Left lung (tissue), 10 donors: Measurements from ENCODE around the gene NF2. TPM values are rescaled to one million over a fixed set of nuclear protein-coding genes. Genes with fewer than 3 reads are reported as not detected.

ENCODE experiments used
- ATAC-seq: fragments of 200-7000 bp; cut with Tn5 transposase; one replicate; pipeline ENCODE4 v1.9.1; 2020; ENCODE audit warnings: moderate library complexity
- DNase-seq, 4 donors: peaks; one replicate each; pipeline ENCODE4 v3.0.0-alpha.2; 2013 to 2020
- H3K27ac ChIP-seq, 2 donors: fragments of 200-600 bp; sonication (generic) in 1 of 2; one replicate each; pipeline versions ENCODE4 v1.5.0 to v1.8.0; 2020 to 2021
- H3K27me3 ChIP-seq, 2 donors: fragments of 200-600 bp; sonication (generic) in 1 of 2; one replicate each; pipeline versions ENCODE4 v1.5.0 to v1.8.0; 2020 to 2021
- H3K36me3 ChIP-seq, 2 donors: fragments of 200-600 bp; sonication (generic) in 1 of 2; one replicate each; pipeline versions ENCODE4 v1.5.0 to v1.8.0; 2020 to 2021
- H3K4me1 ChIP-seq, 2 donors: fragments of 200-600 bp; one replicate each; pipeline ENCODE4 v1.8.0; 2021
- H3K4me3 ChIP-seq, 2 donors: fragments of 200-600 bp; sonication (generic) in 1 of 2; one replicate each; pipeline versions ENCODE4 v1.5.0 to v1.8.0; 2020 to 2021; ENCODE audit warnings: mild to moderate bottlenecking in 1 of 2
- H3K9me3 ChIP-seq, 2 donors: fragments of 200-600 bp; sonication (generic) in 1 of 2; one replicate each; pipeline versions ENCODE4 v1.5.0 to v1.8.0; 2020 to 2021
- intact Hi-C, 2 donors: fragments of 100-400 bp; cut with DNase I; formaldehyde crosslinking; loops; one replicate each; pipeline versions ENCODE4 v1.11.2 to v1.14.2; 2022
- polyA plus RNA-seq, 6 donors: library from polyadenylated mRNA; unstranded; fragments of 120-200 nt; gene quantifications; one replicate each; pipeline ENCODE4 v1.2.1, GENCODE V29; 2013; ENCODE audit not compliant: insufficient read length in 6 of 6
- total RNA-seq, 2 donors: library from RNA; stranded (reverse); fragmentation: NEBNext Ultra II Directional; extraction: Animal tissue kit (Norgen Biotek cat#: 25700); gene quantifications; one replicate each; pipeline ENCODE4 v1.2.1, GENCODE V29; 2021
- TF ChIP-seq, protein P1 (sequence below), 2 donors: fragments of 200-600 bp; sonication (generic) in 1 of 2; IDR thresholded peaks; one replicate each; pipeline versions ENCODE4 v1.5.0 to v1.8.0; 2021; ENCODE audit warnings: antibody characterized with exemption in 2 of 2
- donor health status: DM: no; HTN: yes; CAD: no.
- donor health status: DM: no; HTN: no; CAD: no.

NF2 gene
- total and polyA plus RNA-seq, 8 donors = 20.1 to 65.3 (median 23.4) TPM

DNA sequence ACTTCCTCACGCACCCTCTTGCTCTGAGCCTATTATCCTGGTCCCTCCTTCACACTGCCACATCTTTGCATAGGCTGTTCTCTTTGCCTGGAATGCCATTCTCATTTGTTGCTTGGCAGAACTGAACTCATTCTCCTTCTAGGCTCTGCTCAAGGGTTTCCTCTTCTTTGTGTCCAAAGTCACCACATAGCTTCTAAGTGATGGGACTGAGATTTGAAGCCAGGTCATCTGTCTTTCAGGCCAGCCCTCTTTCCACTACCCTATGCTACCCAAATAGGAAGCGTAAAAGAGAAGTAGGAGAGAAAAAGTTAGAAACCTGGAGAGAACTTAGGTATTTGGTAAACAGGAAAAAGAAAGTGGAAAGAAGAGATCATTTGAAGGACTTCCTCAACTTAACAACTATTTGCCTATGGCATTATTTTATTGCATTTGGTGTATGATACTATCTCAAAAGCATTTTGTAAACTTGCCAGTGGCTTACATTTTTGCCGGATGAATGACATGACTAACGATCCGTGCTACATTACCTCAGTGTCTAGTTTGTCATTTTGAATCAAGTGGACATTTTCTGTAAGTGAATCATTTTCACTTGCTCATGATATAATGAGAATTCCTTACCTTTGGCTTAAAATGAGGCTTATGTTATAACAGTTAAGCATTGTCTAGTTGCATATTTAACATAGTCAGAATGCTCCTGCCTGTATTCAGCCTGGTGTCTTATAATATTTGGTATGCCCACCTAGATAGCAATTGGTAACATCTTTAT lies 18.5 kb downstream of the NF2 start:
- no peaks in the 10 kb centered on the region for H3K9me3 ChIP-seq
- no peaks in the 10 kb centered on the region for H3K36me3 ChIP-seq
- TF ChIP-seq, protein P1, sequence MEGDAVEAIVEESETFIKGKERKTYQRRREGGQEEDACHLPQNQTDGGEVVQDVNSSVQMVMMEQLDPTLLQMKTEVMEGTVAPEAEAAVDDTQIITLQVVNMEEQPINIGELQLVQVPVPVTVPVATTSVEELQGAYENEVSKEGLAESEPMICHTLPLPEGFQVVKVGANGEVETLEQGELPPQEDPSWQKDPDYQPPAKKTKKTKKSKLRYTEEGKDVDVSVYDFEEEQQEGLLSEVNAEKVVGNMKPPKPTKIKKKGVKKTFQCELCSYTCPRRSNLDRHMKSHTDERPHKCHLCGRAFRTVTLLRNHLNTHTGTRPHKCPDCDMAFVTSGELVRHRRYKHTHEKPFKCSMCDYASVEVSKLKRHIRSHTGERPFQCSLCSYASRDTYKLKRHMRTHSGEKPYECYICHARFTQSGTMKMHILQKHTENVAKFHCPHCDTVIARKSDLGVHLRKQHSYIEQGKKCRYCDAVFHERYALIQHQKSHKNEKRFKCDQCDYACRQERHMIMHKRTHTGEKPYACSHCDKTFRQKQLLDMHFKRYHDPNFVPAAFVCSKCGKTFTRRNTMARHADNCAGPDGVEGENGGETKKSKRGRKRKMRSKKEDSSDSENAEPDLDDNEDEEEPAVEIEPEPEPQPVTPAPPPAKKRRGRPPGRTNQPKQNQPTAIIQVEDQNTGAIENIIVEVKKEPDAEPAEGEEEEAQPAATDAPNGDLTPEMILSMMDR (IDR thresholded peaks at IDR 0.05) = no peak
- DNase-seq (no peak), ATAC-seq (peak; percentile 38)
- no peaks in the 10 kb centered on the region for H3K27me3 ChIP-seq
- intact Hi-C loops = no loop called here
- H3K4me1 ChIP-seq = peaks cover 32 to 70% of the 10 kb centered on the region in 2 donors
- no peak overlapping the region for H3K4me3 ChIP-seq
- H3K27ac ChIP-seq = peak overlapping the region; percentile 31 to 69

DNA sequence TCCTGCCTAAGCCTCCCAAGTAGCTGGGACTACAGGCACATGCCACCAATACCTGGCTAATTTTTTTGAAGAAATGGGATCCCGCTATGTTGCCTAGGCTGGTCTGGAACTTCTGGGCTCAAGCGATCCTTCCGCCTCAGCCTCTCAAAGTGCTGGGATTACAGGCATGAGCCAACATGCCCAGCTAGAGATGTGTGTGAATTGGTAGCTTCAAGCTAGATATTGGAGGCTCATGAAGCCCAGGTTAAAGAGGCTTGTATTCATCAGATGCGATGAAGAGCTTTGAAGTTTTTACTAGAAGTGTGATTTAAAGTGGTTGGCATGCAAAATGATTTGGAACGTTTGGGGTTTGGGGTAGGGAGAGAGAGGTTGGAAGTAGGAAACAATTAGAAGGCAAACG lies 19.6 kb downstream of the NF2 start:
- DNase-seq (no peak), ATAC-seq (no peak)
- TF ChIP-seq, protein P1 (IDR thresholded peaks at IDR 0.05) = no peak
- intact Hi-C loops = no loop called here
- H3K4me3 ChIP-seq = no peak overlapping the region
- H3K27me3 ChIP-seq = no peaks in the 10 kb centered on the region
- H3K36me3 ChIP-seq = no peaks in the 10 kb centered on the region
- H3K4me1 ChIP-seq = peaks cover 31 to 61% of the 10 kb centered on the region in 2 donors
- peak overlapping the region in 1 of 2 donors; percentile 74 for H3K27ac ChIP-seq
- no peaks in the 10 kb centered on the region for H3K9me3 ChIP-seq

DNA sequence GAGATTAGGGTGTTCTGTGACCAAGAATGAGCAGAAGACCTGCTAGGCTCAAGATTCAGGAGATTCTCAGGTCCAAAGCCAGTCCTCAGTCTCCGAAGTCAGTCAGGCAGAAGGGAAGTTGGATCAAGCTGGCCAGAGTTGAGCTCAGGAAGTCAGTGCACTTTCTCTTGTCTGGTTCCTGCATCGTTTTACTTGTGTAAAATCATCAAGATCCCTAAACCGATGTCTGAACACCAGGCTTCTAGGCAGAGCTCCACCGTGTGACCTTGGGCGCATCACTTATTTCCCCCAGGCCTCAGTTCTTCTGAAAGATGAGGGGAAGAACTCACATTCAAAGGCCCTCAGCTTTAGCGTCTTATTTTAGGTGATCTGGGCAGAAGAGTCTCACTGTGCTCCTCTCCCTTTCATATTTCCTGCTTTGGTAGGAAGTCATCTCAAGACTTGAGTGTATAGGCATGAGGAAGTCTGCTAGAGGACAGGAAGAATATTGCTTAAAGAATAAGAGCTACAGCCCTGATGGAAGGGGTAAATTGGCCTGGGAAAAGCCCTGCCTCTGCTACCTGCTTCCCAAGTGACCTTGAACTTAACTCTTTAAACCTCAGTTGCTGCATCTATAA lies 20.2 kb downstream of the NF2 start:
- no peaks in the 10 kb centered on the region for H3K36me3 ChIP-seq
- ATAC-seq (no peak), DNase-seq (no peak)
- TF ChIP-seq, protein P1 (IDR thresholded peaks at IDR 0.05) = no peak
- intact Hi-C loops = no loop called here
- H3K4me3 ChIP-seq = no peak overlapping the region
- no peaks in the 10 kb centered on the region for H3K27me3 ChIP-seq
- peaks cover 29 to 58% of the 10 kb centered on the region in 2 donors for H3K4me1 ChIP-seq
- peak overlapping the region in 1 of 2 donors; percentile 74 for H3K27ac ChIP-seq
- H3K9me3 ChIP-seq = no peaks in the 10 kb centered on the region

DNA sequence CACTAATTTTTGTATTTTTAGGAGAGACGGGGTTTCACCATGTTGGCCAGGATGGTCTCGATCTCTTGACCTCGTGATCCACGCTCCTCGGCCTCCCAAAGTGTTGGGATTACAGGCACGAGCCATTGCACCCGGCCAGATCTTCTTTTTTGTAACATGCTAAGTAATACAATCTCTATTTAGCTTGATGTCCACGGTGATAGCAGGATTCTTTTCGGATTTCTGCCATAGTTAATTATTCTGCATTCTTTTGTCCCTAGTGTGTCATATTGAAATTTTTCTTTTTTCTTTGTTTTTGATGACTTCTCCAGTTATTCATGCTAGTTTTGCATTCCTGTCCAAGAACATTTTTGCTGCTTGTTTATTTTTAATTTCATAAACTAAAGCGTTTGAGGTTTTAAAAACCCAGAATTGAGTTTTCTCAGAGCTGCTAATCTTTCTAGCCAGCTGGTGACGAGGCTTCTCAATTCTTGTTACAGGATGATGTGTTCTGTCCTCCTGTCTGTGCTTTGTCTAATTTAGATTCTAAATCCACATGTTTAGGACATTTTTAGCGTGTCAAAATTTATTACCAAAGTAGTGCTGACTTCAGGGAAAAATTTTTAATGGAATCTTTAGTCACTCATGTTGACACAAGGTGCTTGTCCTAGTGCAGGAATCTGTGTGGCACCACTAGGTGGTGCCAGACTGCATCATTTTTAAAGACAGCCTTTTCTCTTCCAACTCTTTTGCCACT lies 21.8 kb downstream of the NF2 start:
- Histone ChIP-seq H3K9me3 (no peaks in the 10 kb centered on the region), H3K4me1 (peaks cover 32 to 66% of the 10 kb centered on the region in 2 donors), H3K36me3 (no peaks in the 10 kb centered on the region), H3K4me3 (no peak overlapping the region), H3K27me3 (no peaks in the 10 kb centered on the region), H3K27ac (no peak overlapping the region)
- intact Hi-C loops = no loop called here
- ATAC-seq = peak; percentile 74
- TF ChIP-seq, protein P1 (IDR thresholded peaks at IDR 0.05) = peak; percentile 76 to 88
- peak in 2 of 4 donors; percentile 49 to 76 for DNase-seq
